WTC11 (cell line): Measurements from ENCODE around the gene FCRLB. TPM values are rescaled to one million over a fixed set of nuclear protein-coding genes. Genes with fewer than 3 reads are reported as not detected.

ENCODE experiments used
- ATAC-seq: fragments of 200-7000 bp; cut with Tn5 transposase; 2 replicates; pipeline ENCODE4 v1.10.0; 2021; ENCODE audit warnings: mild to moderate bottlenecking, moderate library complexity
- CTCF ChIA-PET: fragments of 300-600 bp; sonication (Branson Sonifier 250); formaldehyde crosslinking; loops from one replicate; lab custom pipeline; 2021; ENCODE audit warnings: antibody characterized with exemption; lab: Charles Lee
- POLR2A ChIA-PET: fragments of 350-600 bp; sonication (Branson Sonifier 250); formaldehyde crosslinking; loops from one replicate; lab custom pipeline; 2021; ENCODE audit warnings: antibody characterized with exemption; lab: Charles Lee
- DNase-seq: peaks from one replicate; pipeline ENCODE4 v3.0.0; 2021; ENCODE audit warnings: low spot score
- H3K27ac Mint-ChIP-seq: 2 replicates; pipeline ENCODE4 v1.8.0; 2021; ENCODE audit warnings: mixed read lengths
- H3K27me3 Mint-ChIP-seq: 2 replicates; pipeline ENCODE4 v1.8.0; 2021; ENCODE audit warnings: low read depth, mild to moderate bottlenecking, moderate library complexity, mixed read lengths
- H3K36me3 Mint-ChIP-seq: 2 replicates; pipeline ENCODE4 v1.8.0; 2021; ENCODE audit warnings: mixed read lengths
- H3K4me1 Mint-ChIP-seq: 2 replicates; pipeline ENCODE4 v1.8.0; 2022; ENCODE audit warnings: mixed read lengths
- H3K4me3 Mint-ChIP-seq: 2 replicates; pipeline ENCODE4 v1.8.0; 2021; ENCODE audit warnings: mild to moderate bottlenecking, moderate library complexity, mixed read lengths
- H3K9me3 Mint-ChIP-seq: 2 replicates; pipeline ENCODE4 v1.8.0; 2021; ENCODE audit warnings: mixed read lengths
- ATF1 ChIP-seq: sonication (generic); formaldehyde crosslinking; IDR thresholded peaks from 2 replicates; pipeline ENCODE4 v1.8.1; 2023; ENCODE audit warnings: mild to moderate bottlenecking, moderate library complexity, missing genetic modification reagents
- CBFB ChIP-seq: sonication (generic); formaldehyde crosslinking; IDR thresholded peaks from 2 replicates; pipeline ENCODE4 v1.8.1; 2022; ENCODE audit warnings: mild to moderate bottlenecking, low read depth, missing genetic modification reagents
- FOXJ3 ChIP-seq: sonication (generic); formaldehyde crosslinking; IDR thresholded peaks from 2 replicates; pipeline ENCODE4 v1.9.0; 2021; ENCODE audit warnings: missing genetic modification reagents, mild to moderate bottlenecking, borderline replicate concordance
- FOXP1 ChIP-seq: sonication (generic); formaldehyde crosslinking; IDR thresholded peaks from 2 replicates; pipeline ENCODE4 v1.8.0; 2022; ENCODE audit warnings: missing genetic modification reagents, mild to moderate bottlenecking, moderate library complexity, borderline replicate concordance
- MYBL2 ChIP-seq: sonication (generic); formaldehyde crosslinking; IDR thresholded peaks from 2 replicates; pipeline ENCODE4 v1.8.1; 2023; ENCODE audit warnings: mild to moderate bottlenecking, moderate library complexity, missing genetic modification reagents
- total RNA-seq: library from RNA; stranded (reverse); gene quantifications from 3 replicates; pipeline ENCODE4 v1.2.3, GENCODE V29; 2021
- TF ChIP-seq, protein P1 (sequence below): sonication (generic); formaldehyde crosslinking; IDR thresholded peaks from 2 replicates; pipeline ENCODE4 v1.8.1; 2023; ENCODE audit warnings: mild to moderate bottlenecking, missing genetic modification reagents, moderate library complexity
- TF ChIP-seq, protein P2 (sequence below): sonication (generic); formaldehyde crosslinking; IDR thresholded peaks from 2 replicates; pipeline ENCODE4 v1.8.1; 2023; ENCODE audit warnings: mild to moderate bottlenecking, missing genetic modification reagents, moderate library complexity
- TF ChIP-seq, protein P3 (sequence below): sonication (generic); formaldehyde crosslinking; IDR thresholded peaks from 2 replicates; pipeline ENCODE4 v1.8.1; 2023; ENCODE audit warnings: mild to moderate bottlenecking, missing genetic modification reagents, borderline replicate concordance
- TF ChIP-seq, protein P4 (sequence below): sonication (generic); formaldehyde crosslinking; IDR thresholded peaks from 2 replicates; pipeline ENCODE4 v1.8.1; 2023; ENCODE audit warnings: mild to moderate bottlenecking, missing genetic modification reagents
- TF ChIP-seq, protein P5 (sequence below): sonication (generic); formaldehyde crosslinking; IDR thresholded peaks from 2 replicates; pipeline ENCODE4 v1.8.0; 2023; ENCODE audit warnings: missing genetic modification reagents
- TF ChIP-seq, protein P6 (sequence below): sonication (generic); formaldehyde crosslinking; IDR thresholded peaks from 2 replicates; pipeline ENCODE4 v1.8.1; 2022; ENCODE audit warnings: low read depth, mild to moderate bottlenecking, moderate library complexity, missing genetic modification reagents, borderline replicate concordance

FCRLB gene
- total RNA-seq, 1 experiment from 2014 or later: 0.37 TPM

DNA sequence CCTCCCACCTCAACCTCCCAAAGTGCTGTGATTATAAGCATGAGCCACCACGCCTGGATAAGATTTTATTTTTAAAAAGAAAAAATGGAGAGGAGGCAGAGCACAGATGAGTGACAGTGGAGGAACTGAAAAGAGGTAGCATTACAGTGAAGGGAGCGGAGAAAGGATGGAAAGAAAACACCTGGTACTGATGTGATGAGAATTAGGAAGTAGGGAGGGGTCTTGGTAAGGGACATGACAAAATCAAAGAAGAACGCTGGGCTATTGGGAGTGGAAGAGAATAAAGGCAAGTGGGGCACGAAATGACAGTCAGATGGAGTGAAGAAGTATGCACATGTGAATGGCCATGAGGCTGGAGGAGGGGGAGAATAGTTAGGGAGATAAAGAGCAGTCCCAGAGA lies 12.0 kb upstream of the FCRLB start:
- DNase-seq (no peak), ATAC-seq (no peak)
- Mint-ChIP-seq H3K36me3 (no peaks in the 10 kb centered on the region), H3K4me1 (peaks cover 7% of the 10 kb centered on the region), H3K27ac (no peak overlapping the region), H3K9me3 (no peaks in the 10 kb centered on the region), H3K4me3 (no peak overlapping the region), H3K27me3 (peaks cover 4% of the 10 kb centered on the region)
- CTCF ChIA-PET: no interaction called here
- POLR2A ChIA-PET: no interaction called here
- TF ChIP-seq FOXJ3 (CRISPR knock-in tag) (no peak), FOXP1 (CRISPR knock-in tag) (no peak)
- TF ChIP-seq, protein P1, sequence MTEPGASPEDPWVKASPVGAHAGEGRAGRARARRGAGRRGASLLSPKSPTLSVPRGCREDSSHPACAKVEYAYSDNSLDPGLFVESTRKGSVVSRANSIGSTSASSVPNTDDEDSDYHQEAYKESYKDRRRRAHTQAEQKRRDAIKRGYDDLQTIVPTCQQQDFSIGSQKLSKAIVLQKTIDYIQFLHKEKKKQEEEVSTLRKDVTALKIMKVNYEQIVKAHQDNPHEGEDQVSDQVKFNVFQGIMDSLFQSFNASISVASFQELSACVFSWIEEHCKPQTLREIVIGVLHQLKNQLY (CRISPR knock-in tag): no peak
- TF ChIP-seq, protein P2, sequence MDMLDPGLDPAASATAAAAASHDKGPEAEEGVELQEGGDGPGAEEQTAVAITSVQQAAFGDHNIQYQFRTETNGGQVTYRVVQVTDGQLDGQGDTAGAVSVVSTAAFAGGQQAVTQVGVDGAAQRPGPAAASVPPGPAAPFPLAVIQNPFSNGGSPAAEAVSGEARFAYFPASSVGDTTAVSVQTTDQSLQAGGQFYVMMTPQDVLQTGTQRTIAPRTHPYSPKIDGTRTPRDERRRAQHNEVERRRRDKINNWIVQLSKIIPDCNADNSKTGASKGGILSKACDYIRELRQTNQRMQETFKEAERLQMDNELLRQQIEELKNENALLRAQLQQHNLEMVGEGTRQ (CRISPR knock-in tag): no peak

DNA sequence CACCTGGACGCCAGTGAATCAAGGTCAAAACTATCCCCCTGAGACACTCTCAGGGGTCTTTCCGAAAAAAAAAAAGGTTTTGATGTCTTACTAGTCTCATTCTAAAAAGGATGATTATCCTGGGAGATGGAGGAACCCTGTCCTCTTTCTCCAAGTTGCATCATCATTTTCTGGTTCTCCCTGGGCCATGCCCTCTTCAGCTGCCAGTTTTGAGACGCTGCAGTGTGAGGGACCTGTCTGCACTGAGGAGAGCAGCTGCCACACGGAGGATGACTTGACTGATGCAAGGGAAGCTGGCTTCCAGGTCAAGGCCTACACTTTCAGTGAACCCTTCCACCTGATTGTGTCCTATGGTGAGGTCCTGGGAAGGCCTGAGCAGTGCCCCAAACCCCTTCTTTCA lies 10.8 kb upstream of the FCRLB start:
- POLR2A ChIA-PET: no interaction called here
- CTCF ChIA-PET: no interaction called here
- peaks cover 4% of the 10 kb centered on the region for H3K27me3 Mint-ChIP-seq
- no peaks in the 10 kb centered on the region for H3K9me3 Mint-ChIP-seq
- no peak for ATAC-seq
- no peaks in the 10 kb centered on the region for H3K36me3 Mint-ChIP-seq
- peaks cover 7% of the 10 kb centered on the region for H3K4me1 Mint-ChIP-seq
- no peak for DNase-seq
- no peak overlapping the region for H3K27ac Mint-ChIP-seq
- H3K4me3 Mint-ChIP-seq: no peak overlapping the region
- TF ChIP-seq ATF1 (CRISPR knock-in tag): no peak
- TF ChIP-seq, protein P3, sequence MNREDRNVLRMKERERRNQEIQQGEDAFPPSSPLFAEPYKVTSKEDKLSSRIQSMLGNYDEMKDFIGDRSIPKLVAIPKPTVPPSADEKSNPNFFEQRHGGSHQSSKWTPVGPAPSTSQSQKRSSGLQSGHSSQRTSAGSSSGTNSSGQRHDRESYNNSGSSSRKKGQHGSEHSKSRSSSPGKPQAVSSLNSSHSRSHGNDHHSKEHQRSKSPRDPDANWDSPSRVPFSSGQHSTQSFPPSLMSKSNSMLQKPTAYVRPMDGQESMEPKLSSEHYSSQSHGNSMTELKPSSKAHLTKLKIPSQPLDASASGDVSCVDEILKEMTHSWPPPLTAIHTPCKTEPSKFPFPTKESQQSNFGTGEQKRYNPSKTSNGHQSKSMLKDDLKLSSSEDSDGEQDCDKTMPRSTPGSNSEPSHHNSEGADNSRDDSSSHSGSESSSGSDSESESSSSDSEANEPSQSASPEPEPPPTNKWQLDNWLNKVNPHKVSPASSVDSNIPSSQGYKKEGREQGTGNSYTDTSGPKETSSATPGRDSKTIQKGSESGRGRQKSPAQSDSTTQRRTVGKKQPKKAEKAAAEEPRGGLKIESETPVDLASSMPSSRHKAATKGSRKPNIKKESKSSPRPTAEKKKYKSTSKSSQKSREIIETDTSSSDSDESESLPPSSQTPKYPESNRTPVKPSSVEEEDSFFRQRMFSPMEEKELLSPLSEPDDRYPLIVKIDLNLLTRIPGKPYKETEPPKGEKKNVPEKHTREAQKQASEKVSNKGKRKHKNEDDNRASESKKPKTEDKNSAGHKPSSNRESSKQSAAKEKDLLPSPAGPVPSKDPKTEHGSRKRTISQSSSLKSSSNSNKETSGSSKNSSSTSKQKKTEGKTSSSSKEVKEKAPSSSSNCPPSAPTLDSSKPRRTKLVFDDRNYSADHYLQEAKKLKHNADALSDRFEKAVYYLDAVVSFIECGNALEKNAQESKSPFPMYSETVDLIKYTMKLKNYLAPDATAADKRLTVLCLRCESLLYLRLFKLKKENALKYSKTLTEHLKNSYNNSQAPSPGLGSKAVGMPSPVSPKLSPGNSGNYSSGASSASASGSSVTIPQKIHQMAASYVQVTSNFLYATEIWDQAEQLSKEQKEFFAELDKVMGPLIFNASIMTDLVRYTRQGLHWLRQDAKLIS: no peak
- TF ChIP-seq, protein P4, sequence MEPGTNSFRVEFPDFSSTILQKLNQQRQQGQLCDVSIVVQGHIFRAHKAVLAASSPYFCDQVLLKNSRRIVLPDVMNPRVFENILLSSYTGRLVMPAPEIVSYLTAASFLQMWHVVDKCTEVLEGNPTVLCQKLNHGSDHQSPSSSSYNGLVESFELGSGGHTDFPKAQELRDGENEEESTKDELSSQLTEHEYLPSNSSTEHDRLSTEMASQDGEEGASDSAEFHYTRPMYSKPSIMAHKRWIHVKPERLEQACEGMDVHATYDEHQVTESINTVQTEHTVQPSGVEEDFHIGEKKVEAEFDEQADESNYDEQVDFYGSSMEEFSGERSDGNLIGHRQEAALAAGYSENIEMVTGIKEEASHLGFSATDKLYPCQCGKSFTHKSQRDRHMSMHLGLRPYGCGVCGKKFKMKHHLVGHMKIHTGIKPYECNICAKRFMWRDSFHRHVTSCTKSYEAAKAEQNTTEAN (CRISPR knock-in tag): no peak
- TF ChIP-seq CBFB: no peak

DNA sequence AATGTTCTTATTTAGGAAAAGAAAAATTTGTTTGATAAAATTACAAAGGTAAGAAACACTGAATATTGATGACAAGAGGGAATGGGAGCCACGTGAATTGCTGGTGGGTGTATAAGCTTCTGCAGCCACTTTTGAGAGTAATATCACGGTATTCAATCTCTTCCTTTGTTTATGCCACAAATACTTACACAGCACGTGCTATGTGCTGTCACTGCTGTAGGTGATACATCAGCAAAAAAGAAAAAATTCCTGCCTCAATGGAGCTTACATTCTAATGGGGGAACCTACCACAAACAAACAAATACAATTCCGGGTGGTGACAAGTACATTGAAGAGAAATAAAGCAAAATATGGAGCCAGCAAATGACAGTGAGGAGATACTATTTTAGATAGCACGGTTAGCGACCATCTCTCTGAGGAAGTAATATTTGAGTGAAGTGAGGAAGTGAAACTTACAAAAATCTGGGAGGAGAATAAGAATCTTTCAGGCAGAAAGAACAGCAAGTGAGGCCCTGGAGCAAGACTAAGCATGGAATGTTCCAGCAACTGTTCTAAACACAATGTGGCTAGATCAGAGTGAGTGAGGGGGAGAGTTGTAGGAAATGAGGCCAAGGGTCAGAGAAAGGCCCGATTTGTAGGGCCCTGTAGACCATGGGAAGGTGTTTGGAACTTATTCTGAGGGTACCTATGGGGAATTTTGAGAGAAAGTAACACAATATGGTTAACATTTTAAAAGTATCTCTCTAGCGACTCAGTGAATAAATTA lies 2.6 kb upstream of the FCRLB start:
- ChIA-PET POLR2A (no interaction called here), CTCF (no interaction called here)
- DNase-seq (no peak), ATAC-seq (no peak)
- Mint-ChIP-seq H3K27me3 (peaks cover 23% of the 10 kb centered on the region), H3K36me3 (no peaks in the 10 kb centered on the region), H3K9me3 (no peaks in the 10 kb centered on the region), H3K27ac (no peak overlapping the region), H3K4me3 (no peak overlapping the region), H3K4me1 (no peaks in the 10 kb centered on the region)
- TF ChIP-seq MYBL2 (CRISPR knock-in tag): no peak
- TF ChIP-seq, protein P5, sequence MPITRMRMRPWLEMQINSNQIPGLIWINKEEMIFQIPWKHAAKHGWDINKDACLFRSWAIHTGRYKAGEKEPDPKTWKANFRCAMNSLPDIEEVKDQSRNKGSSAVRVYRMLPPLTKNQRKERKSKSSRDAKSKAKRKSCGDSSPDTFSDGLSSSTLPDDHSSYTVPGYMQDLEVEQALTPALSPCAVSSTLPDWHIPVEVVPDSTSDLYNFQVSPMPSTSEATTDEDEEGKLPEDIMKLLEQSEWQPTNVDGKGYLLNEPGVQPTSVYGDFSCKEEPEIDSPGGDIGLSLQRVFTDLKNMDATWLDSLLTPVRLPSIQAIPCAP (CRISPR knock-in tag): no peak
- TF ChIP-seq, protein P6, sequence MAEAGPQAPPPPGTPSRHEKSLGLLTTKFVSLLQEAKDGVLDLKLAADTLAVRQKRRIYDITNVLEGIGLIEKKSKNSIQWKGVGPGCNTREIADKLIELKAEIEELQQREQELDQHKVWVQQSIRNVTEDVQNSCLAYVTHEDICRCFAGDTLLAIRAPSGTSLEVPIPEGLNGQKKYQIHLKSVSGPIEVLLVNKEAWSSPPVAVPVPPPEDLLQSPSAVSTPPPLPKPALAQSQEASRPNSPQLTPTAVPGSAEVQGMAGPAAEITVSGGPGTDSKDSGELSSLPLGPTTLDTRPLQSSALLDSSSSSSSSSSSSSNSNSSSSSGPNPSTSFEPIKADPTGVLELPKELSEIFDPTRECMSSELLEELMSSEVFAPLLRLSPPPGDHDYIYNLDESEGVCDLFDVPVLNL: no peak
